SK-N-SH treated with all-trans-retinoic acid at 6 μM for 48 hours (cell line): ENCODE data around the gene IMMT.

Experiments
- ATAC-seq: fragments of 200-7000 bp; cut with Tn5 transposase; 3 replicates; pipeline ENCODE4 v1.9.1; 2020; ENCODE audit warnings: mild to moderate bottlenecking, moderate library complexity
- BACH2 ChIP-seq: fragments of 250-450 bp; sonication (Bioruptor Pico); IDR thresholded peaks from 2 replicates; pipeline ENCODE4 v1.9.0; 2021; ENCODE audit warnings: mild to moderate bottlenecking, borderline replicate concordance
- CREB5 ChIP-seq: fragments of 250-450 bp; sonication (Bioruptor Pico); IDR thresholded peaks from 2 replicates; pipeline ENCODE4 v1.5.1; 2020; ENCODE audit warnings: low read depth, mild to moderate bottlenecking, moderate library complexity
- CSDC2 ChIP-seq: fragments of 250-450 bp; sonication (Bioruptor Pico); IDR thresholded peaks from 2 replicates; pipeline ENCODE4 v1.5.0; 2020; ENCODE audit warnings: mild to moderate bottlenecking, moderate library complexity
- CSRNP3 ChIP-seq: fragments of 250-450 bp; sonication (Bioruptor Pico); IDR thresholded peaks from 2 replicates; pipeline ENCODE4 v1.5.1; 2021; ENCODE audit warnings: mild to moderate bottlenecking, moderate library complexity
- ESRRG ChIP-seq: fragments of 250-450 bp; sonication (Bioruptor Pico); IDR thresholded peaks from 2 replicates; pipeline ENCODE4 v1.6.1; 2021; ENCODE audit warnings: mild to moderate bottlenecking
- GLIS3 ChIP-seq: fragments of 250-450 bp; sonication (Bioruptor Pico); IDR thresholded peaks from 2 replicates; pipeline ENCODE4 v1.5.0; 2020; ENCODE audit warnings: mild to moderate bottlenecking, moderate library complexity
- ISL1 ChIP-seq: fragments of 250-450 bp; sonication (Bioruptor Pico); IDR thresholded peaks from 2 replicates; pipeline ENCODE4 v2.1.2; 2022; ENCODE audit warnings: mild to moderate bottlenecking, moderate library complexity
- OSR1 ChIP-seq: fragments of 250-450 bp; sonication (Bioruptor Pico); IDR thresholded peaks from 2 replicates; pipeline ENCODE4 v1.8.0; 2022; ENCODE audit warnings: moderate library complexity, mild to moderate bottlenecking, inconsistent platforms
- PATZ1 ChIP-seq: fragments of 250-450 bp; sonication (Bioruptor Pico); IDR thresholded peaks from 2 replicates; pipeline ENCODE4 v1.8.0; 2020; ENCODE audit warnings: mild to moderate bottlenecking, moderate library complexity, borderline replicate concordance
- PPARA ChIP-seq: fragments of 250-450 bp; sonication (Bioruptor Pico); IDR thresholded peaks from 2 replicates; pipeline ENCODE4 v1.5.0; 2020; ENCODE audit warnings: mild to moderate bottlenecking, borderline replicate concordance
- RARB ChIP-seq: fragments of 250-450 bp; sonication (Bioruptor Pico); IDR thresholded peaks from 2 replicates; pipeline ENCODE4 v1.8.0; 2021; ENCODE audit warnings: mild to moderate bottlenecking, moderate library complexity
- TCF4 ChIP-seq: fragments of 250-450 bp; sonication (Bioruptor Pico); IDR thresholded peaks from 2 replicates; pipeline ENCODE4 v1.8.0; 2021; ENCODE audit warnings: mild to moderate bottlenecking, moderate library complexity, borderline replicate concordance
- TOX ChIP-seq: fragments of 250-450 bp; sonication (Bioruptor Pico); IDR thresholded peaks from 2 replicates; pipeline ENCODE4 v1.8.0; 2021; ENCODE audit warnings: mild to moderate bottlenecking, moderate library complexity, borderline replicate concordance
- TSHZ2 ChIP-seq: fragments of 250-450 bp; sonication (Bioruptor Pico); IDR thresholded peaks from 2 replicates; pipeline ENCODE4 v1.5.0; 2020; ENCODE audit warnings: mild to moderate bottlenecking, moderate library complexity
- ZC3H10 ChIP-seq: fragments of 250-450 bp; sonication (Bioruptor Pico); IDR thresholded peaks from 2 replicates; pipeline ENCODE4 v1.5.1; 2021; ENCODE audit warnings: mild to moderate bottlenecking, moderate library complexity
- ZFP3 ChIP-seq: fragments of 250-450 bp; sonication (Bioruptor Pico); IDR thresholded peaks from 2 replicates; pipeline ENCODE4 v1.5.0; 2020; ENCODE audit warnings: mild to moderate bottlenecking, moderate library complexity
- ZNF565 ChIP-seq: fragments of 450-650 bp; formaldehyde crosslinking; conservative IDR thresholded peaks from 2 replicates; pipeline ENCODE4 v1.5.0; 2020; ENCODE audit warnings: low read depth, mild to moderate bottlenecking, moderate library complexity
- ZNF70 ChIP-seq: fragments of 450-650 bp; formaldehyde crosslinking; IDR thresholded peaks from 2 replicates; pipeline ENCODE4 v1.5.0; 2020; ENCODE audit warnings: mild to moderate bottlenecking, moderate library complexity

IMMT gene

GRCh38 chr2:86160156-86160952, 34.9 kb downstream of the IMMT start:
- ATAC-seq: no peak

GRCh38 chr2:86158286-86158685, 37.0 kb downstream of the IMMT start:
- no peak for ATAC-seq
- TF ChIP-seq GLIS3 (CRISPR knock-in tag) (no peak), ISL1 (CRISPR knock-in tag) (no peak), RARB (CRISPR knock-in tag) (no peak), TSHZ2 (CRISPR knock-in tag) (no peak), PATZ1 (CRISPR knock-in tag) (no peak), BACH2 (CRISPR knock-in tag) (no peak), ZFP3 (CRISPR knock-in tag) (no peak), CSDC2 (CRISPR knock-in tag) (no peak), PPARA (no peak), ZNF70 (CRISPR knock-in tag) (no peak)

More at GRCh38 chr2:86160156-86160952, 34.9 kb downstream of the IMMT start:
- TF ChIP-seq PATZ1 (CRISPR knock-in tag): no peak
- no peak for TF ChIP-seq ZC3H10 (CRISPR knock-in tag)
- TF ChIP-seq CREB5 (CRISPR knock-in tag): no peak
- TF ChIP-seq PPARA: no peak
- no peak for TF ChIP-seq TCF4 (CRISPR knock-in tag)
- no peak for TF ChIP-seq GLIS3 (CRISPR knock-in tag)
- TF ChIP-seq ZNF70 (CRISPR knock-in tag): no peak
- no peak for TF ChIP-seq BACH2 (CRISPR knock-in tag)
- TF ChIP-seq TSHZ2 (CRISPR knock-in tag): no peak
- no peak for TF ChIP-seq RARB (CRISPR knock-in tag)
- TF ChIP-seq OSR1 (CRISPR knock-in tag): no peak
- no peak for TF ChIP-seq ESRRG (CRISPR knock-in tag)
- no peak for TF ChIP-seq CSRNP3 (CRISPR knock-in tag)
- no peak for TF ChIP-seq TOX (CRISPR knock-in tag)
- TF ChIP-seq CSDC2 (CRISPR knock-in tag): no peak
- TF ChIP-seq ZNF565: no peak
